GM21423 (cell line): Measurements from ENCODE around the gene GLYAT.
"Not testable (repeated sequence)": the region's sequence is repeated elsewhere in the genome, so short reads cannot be mapped to it uniquely, and the experiment has no call there.

Source experiments
- ATAC-seq: cut with Tn5 transposase; IDR thresholded peaks from one replicate; pipeline ENCODE4 v1.9.1; 2021; ENCODE audit warnings: mild to moderate bottlenecking, moderate library complexity; ENCODE audit not compliant: unreplicated experiment

GLYAT gene

GRCh38 chr11:58685973-58686722, 45.6 kb downstream of the GLYAT start:
- no peak for ATAC-seq

GRCh38 chr11:58682660-58683059, 49.1 kb downstream of the GLYAT start:
- ATAC-seq, result not testable (repeated sequence)

GRCh38 chr11:58677536-58677935, 54.2 kb downstream of the GLYAT start:
- ATAC-seq, result not testable (repeated sequence)

GRCh38 chr11:58676563-58677135, 55.1 kb downstream of the GLYAT start:
- no peak for ATAC-seq

GRCh38 chr11:58675334-58676155, 56.2 kb downstream of the GLYAT start:
- no peak for ATAC-seq

- no peak for ATAC-seq
Observed at GRCh38 chr11:58674609-58675008, 57.1 kb downstream of the GLYAT start.

GRCh38 chr11:58671983-58672633, 59.6 kb downstream of the GLYAT start:
- no peak for ATAC-seq

GRCh38 chr11:58659910-58660570, 71.7 kb downstream of the GLYAT start:
- ATAC-seq, result no peak

GRCh38 chr11:58659404-58659803, 72.3 kb downstream of the GLYAT start:
- ATAC-seq, result no peak
